SK-N-SH (cell line): ENCODE data around the gene PRR15L. TPM values are rescaled to one million over a fixed set of nuclear protein-coding genes. Genes with fewer than 3 reads are reported as not detected.
A peak's percentile ranks its signal among the peaks of the same experiment; 100 is the strongest.
"Not testable (repeated sequence)": the region's sequence is repeated elsewhere in the genome, so short reads cannot be mapped to it uniquely, and the experiment has no call there.

Experiments used
- CTCF ChIA-PET: fragments of 300-600, 350-600 bp; formaldehyde crosslinking; extraction: SDS; loops from one replicate; lab custom pipeline; 2021; lab: Yijun Ruan, JAX
- POLR2A ChIA-PET: fragments of 350-600 bp; sonication (Branson Sonifier 250); formaldehyde crosslinking; extraction: SDS; loops from one replicate; lab custom pipeline; 2020; ENCODE audit warnings: antibody characterized with exemption, inconsistent platforms; lab: Yijun Ruan, JAX
- DNase-seq: peaks from one replicate; pipeline ENCODE4 v3.0.0; 2012
- H2AFZ ChIP-seq: fragments of 200-600 bp; sonication (generic); 2 replicates; pipeline ENCODE4 v1.8.1; 2016; ENCODE audit warnings: antibody characterized with exemption, mild to moderate bottlenecking, low read depth
- H3F3A ChIP-seq: fragments of 200-600 bp; sonication (generic); replicated peaks from 2 replicates; pipeline ENCODE3; 2016; ENCODE audit warnings: antibody characterized with exemption, mild to moderate bottlenecking; ENCODE audit not compliant: insufficient read depth
- H3K27ac ChIP-seq, 2 experiments: fragments of 200-500 bp in 1 of 2; fragments of 200-600 bp in 1 of 2; sonication (Bioruptor generic) in 1 of 2; sonication (generic), shearing (Covaris generic) in 1 of 2; 2 replicates each; pipeline versions ENCODE4 v1.5.1 to v1.6.1; 2014 to 2016; ENCODE audit warnings: low read depth in 2 of 2, inconsistent platforms in 1 of 2, low read length in 1 of 2, mild to moderate bottlenecking in 1 of 2, mixed read lengths in 1 of 2
- H3K27me3 ChIP-seq: fragments of 200-600 bp; sonication (generic), shearing (Covaris generic); 2 replicates; pipeline ENCODE4 v1.6.1; 2016; ENCODE audit warnings: mixed run types; ENCODE audit not compliant: insufficient read depth
- H3K36me3 ChIP-seq, 2 experiments: fragments of 200-500 bp in 1 of 2; fragments of 200-600 bp in 1 of 2; sonication (Bioruptor generic) in 1 of 2; sonication (generic) in 1 of 2; replicated peaks in 1 of 2; 2 replicates each; pipeline versions ENCODE3 to v1.5.1; 2014 to 2016; ENCODE audit warnings: low read length in 1 of 2, mild to moderate bottlenecking in 1 of 2; ENCODE audit not compliant: insufficient read depth in 2 of 2, control insufficient read depth in 1 of 2
- H3K4me1 ChIP-seq, 2 experiments: fragments of 200-500 bp in 1 of 2; fragments of 200-600 bp in 1 of 2; sonication (Bioruptor generic) in 1 of 2; sonication (generic), shearing (Covaris generic) in 1 of 2; 2 replicates each; pipeline versions ENCODE4 v1.5.1 to v1.6.1; 2014 to 2016; ENCODE audit warnings: low read depth in 1 of 2, low read length in 1 of 2, mixed run types in 1 of 2; ENCODE audit not compliant: insufficient read depth in 2 of 2, control insufficient read depth in 1 of 2
- H3K4me2 ChIP-seq: fragments of 200-600 bp; sonication (generic), shearing (Covaris generic); 2 replicates; pipeline ENCODE4 v1.6.1; 2017; ENCODE audit warnings: mixed run types
- H3K4me3 ChIP-seq, 2 experiments: fragments of 200-500 bp in 1 of 2; fragments of 200-600 bp in 1 of 2; sonication (Bioruptor generic) in 1 of 2; sonication (generic), shearing (Covaris generic) in 1 of 2; 2 replicates each; pipeline versions ENCODE4 v1.5.1 to v1.8.1; 2014 to 2016; ENCODE audit warnings: low read depth in 2 of 2, inconsistent platforms in 1 of 2, low read length in 1 of 2, mild to moderate bottlenecking in 1 of 2, mixed read lengths in 1 of 2, moderate library complexity in 1 of 2
- H3K79me2 ChIP-seq: fragments of 200-600 bp; sonication (generic); 2 replicates; pipeline ENCODE4 v1.8.1; 2017; ENCODE audit warnings: mild to moderate bottlenecking; ENCODE audit not compliant: insufficient read depth
- H3K9ac ChIP-seq: fragments of 200-600 bp; sonication (generic); 2 replicates; pipeline ENCODE4 v1.6.1; 2017; ENCODE audit warnings: mixed run types
- H3K9me2 ChIP-seq: fragments of 200-600 bp; sonication (generic); 2 replicates; pipeline ENCODE4 v1.6.1; 2017; ENCODE audit warnings: mixed run types
- H3K9me3 ChIP-seq: fragments of 200-600 bp; sonication (generic); 2 replicates; pipeline ENCODE4 v1.6.1; 2017; ENCODE audit warnings: mixed run types, mild to moderate bottlenecking, moderate library complexity
- H4K20me1 ChIP-seq: fragments of 200-600 bp; sonication (generic); 2 replicates; pipeline ENCODE4 v1.6.1; 2017; ENCODE audit warnings: mild to moderate bottlenecking, mixed run types; ENCODE audit not compliant: insufficient read depth
- CHD2 ChIP-seq: fragments of 150-350 bp; IDR thresholded peaks from 2 replicates; pipeline ENCODE4 v1.6.1; 2018; ENCODE audit warnings: low read length; ENCODE audit not compliant: partially characterized antibody
- EZH2phosphoT487 ChIP-seq: fragments of 200-600 bp; sonication (generic); IDR thresholded peaks from 2 replicates; pipeline ENCODE4 v1.6.1; 2017; ENCODE audit warnings: low read depth, mixed run types, mild to moderate bottlenecking, antibody characterized with exemption, moderate library complexity, borderline replicate concordance
- FOXJ3 ChIP-seq: sonication (generic); formaldehyde crosslinking; IDR thresholded peaks from 2 replicates; pipeline ENCODE4 v1.5.1; 2020; ENCODE audit warnings: mild to moderate bottlenecking, missing genetic modification reagents
- JUND ChIP-seq: IDR thresholded peaks from 2 replicates; pipeline ENCODE4 v1.4.0; 2012
- MEF2A ChIP-seq: IDR thresholded peaks from 2 replicates; pipeline ENCODE4 v1.4.0; 2012; ENCODE audit warnings: low read depth, borderline replicate concordance
- NFIC ChIP-seq: IDR thresholded peaks from 2 replicates; pipeline ENCODE4 v1.4.0; 2012; ENCODE audit warnings: borderline replicate concordance
- RAD21 ChIP-seq: IDR thresholded peaks from 2 replicates; pipeline ENCODE4 v1.6.1; 2012; ENCODE audit warnings: mild to moderate bottlenecking, low read length
- RFX5 ChIP-seq: IDR thresholded peaks from 2 replicates; pipeline ENCODE4 v1.6.1; 2012; ENCODE audit warnings: mild to moderate bottlenecking, improper control_type of control experiment, low read length
- RXRA ChIP-seq: IDR thresholded peaks from 2 replicates; pipeline ENCODE4 v1.4.0; 2012; ENCODE audit warnings: low read depth, mild to moderate bottlenecking, borderline replicate concordance
- TAF1 ChIP-seq: IDR thresholded peaks from 2 replicates; pipeline ENCODE4 v1.6.1; 2012; ENCODE audit warnings: low read depth, mild to moderate bottlenecking, low read length, moderate library complexity, borderline replicate concordance
- TCF12 ChIP-seq: IDR thresholded peaks from 2 replicates; pipeline ENCODE4 v1.4.0; 2012
- WGBS: methylation state at CpG from one replicate; pipeline ENCODE4 v1.1.6; 2017; ENCODE audit warnings: low lambda C conversion rate; 5-methylcytosine and 5-hydroxymethylcytosine counted together
- polyA plus RNA-seq, 3 experiments: library from polyadenylated mRNA; depleted of rRNA; stranded (reverse); fragments of >200 nt; gene quantifications; 2 replicates each; pipeline ENCODE4 v1.2.3, GENCODE V29; 2012
- TF ChIP-seq, protein P1 (sequence below): fragments of 150-350 bp; IDR thresholded peaks from 2 replicates; pipeline ENCODE4 v1.6.1; 2016; ENCODE audit warnings: mild to moderate bottlenecking, low read depth, low read length

The PRR15L gene
- polyA plus RNA-seq, 1 of the 3 experiments (the other 2 are of a cell fraction), result not detected

DNA sequence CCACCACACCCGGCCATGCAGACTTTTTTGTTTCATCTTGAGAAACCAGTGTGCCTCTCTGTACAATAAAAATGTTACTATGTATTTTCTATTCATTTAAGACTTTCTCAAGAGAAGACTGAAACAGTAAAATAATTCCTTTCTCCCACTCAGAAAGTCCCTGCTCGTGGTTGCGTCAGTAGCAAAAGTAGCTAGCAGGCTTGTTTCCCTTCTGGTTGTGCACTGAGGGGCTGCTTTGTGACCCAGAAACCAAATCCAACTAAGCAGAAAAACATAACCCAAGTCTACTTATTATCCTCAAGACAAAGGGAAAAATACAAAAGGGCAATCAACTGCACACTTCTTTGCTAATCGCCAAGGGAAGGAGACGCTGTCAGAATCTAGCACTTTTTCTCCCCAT is 19.7 kb downstream of the PRR15L start:
- CTCF ChIA-PET, result interaction anchor here (0.6 to 41.6 kb wide), 5 partner anchors 0 to 80 kb away, joined by 3 to 1216 read pairs (median 5); partner anchors contain the start of genes CDK5RAP3, PNPO and PRR15L
- H4K20me1 ChIP-seq, result no peaks in the 10 kb centered on the region

DNA sequence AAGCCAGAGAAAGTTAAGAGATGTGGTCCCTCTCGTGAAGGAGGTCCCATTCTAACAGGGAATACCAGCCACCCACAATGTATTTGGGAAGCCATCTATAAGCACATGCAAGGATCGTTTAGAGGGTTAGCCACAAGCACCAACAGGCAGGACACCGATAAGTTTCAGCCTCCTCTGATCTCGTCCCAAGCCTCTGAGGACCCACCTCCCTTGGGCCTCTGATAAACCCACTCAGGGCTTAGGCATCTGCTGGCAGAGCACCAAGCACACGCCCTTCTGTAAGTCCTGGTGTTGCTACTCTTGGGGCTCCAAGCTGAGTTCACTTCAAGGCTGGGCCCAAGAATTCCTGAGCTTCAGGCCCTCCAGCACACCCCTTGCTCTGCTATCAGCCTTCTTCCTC is 21.7 kb downstream of the PRR15L start:
- H4K20me1 ChIP-seq, result no peaks in the 10 kb centered on the region
- no peak overlapping the region for H3K4me3 ChIP-seq
- no peaks in the 10 kb centered on the region for H3K9me3 ChIP-seq
- no peak for TF ChIP-seq CHD2
- peak; percentile 57; the same call in 1 of the 2 replicates for TF ChIP-seq NFIC
- H3K36me3 ChIP-seq, result no peaks in the 10 kb centered on the region
- no peak overlapping the region for H2AFZ ChIP-seq
- H3K9ac ChIP-seq, result no peak overlapping the region
- no peaks in the 10 kb centered on the region for H3F3A ChIP-seq
- no peak overlapping the region for H3K27ac ChIP-seq
- peaks cover 4 to 9% of the 10 kb centered on the region in 2 experiments; a peak in 2 of 4 replicates for H3K4me1 ChIP-seq
- POLR2A ChIA-PET, result no interaction called here
- no peaks in the 10 kb centered on the region for H3K27me3 ChIP-seq
- no peak overlapping the region for H3K4me2 ChIP-seq
- no peak for DNase-seq
- 69% methylated on average over 5 of the region's 5 CpGs for WGBS
- CTCF ChIA-PET, result interaction anchor here (1.1 to 41.6 kb wide), 4 partner anchors 2 to 91 kb away, joined by 3 to 1216 read pairs (median 610); partner anchors contain the start of genes CDK5RAP3, PNPO and PRR15L
- no peaks in the 10 kb centered on the region for H3K79me2 ChIP-seq
- H3K9me2 ChIP-seq, result no peaks in the 10 kb centered on the region

More for the DNA sequence above, 19.7 kb downstream of the PRR15L start:
- TF ChIP-seq, protein P1, sequence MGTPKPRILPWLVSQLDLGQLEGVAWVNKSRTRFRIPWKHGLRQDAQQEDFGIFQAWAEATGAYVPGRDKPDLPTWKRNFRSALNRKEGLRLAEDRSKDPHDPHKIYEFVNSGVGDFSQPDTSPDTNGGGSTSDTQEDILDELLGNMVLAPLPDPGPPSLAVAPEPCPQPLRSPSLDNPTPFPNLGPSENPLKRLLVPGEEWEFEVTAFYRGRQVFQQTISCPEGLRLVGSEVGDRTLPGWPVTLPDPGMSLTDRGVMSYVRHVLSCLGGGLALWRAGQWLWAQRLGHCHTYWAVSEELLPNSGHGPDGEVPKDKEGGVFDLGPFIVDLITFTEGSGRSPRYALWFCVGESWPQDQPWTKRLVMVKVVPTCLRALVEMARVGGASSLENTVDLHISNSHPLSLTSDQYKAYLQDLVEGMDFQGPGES, result no peak
- TF ChIP-seq MEF2A (no peak), TAF1 (no peak), TCF12 (no peak), FOXJ3 (CRISPR knock-in tag) (no peak), NFIC (no peak), RAD21 (no peak), EZH2phosphoT487 (no peak), RXRA (no peak), JUND (no peak), RFX5 (no peak)
- TF ChIP-seq, all 33 proteins: peak for 0
- H3K9me3 ChIP-seq, result no peaks in the 10 kb centered on the region
- no peak overlapping the region for H3K4me3 ChIP-seq
- POLR2A ChIA-PET, result no interaction called here
- H3K27me3 ChIP-seq, result no peaks in the 10 kb centered on the region
- no peak overlapping the region for H3K9ac ChIP-seq
- 98% methylated on average over 5 of the region's 5 CpGs for WGBS
- no peaks in the 10 kb centered on the region for H3K9me2 ChIP-seq
- no peak overlapping the region for H3K27ac ChIP-seq
- no peaks in the 10 kb centered on the region for H3K36me3 ChIP-seq
- no peak overlapping the region for H2AFZ ChIP-seq
- no peak overlapping the region for H3K4me2 ChIP-seq
- peaks cover 10% of the 10 kb centered on the region; the same call in 1 of the 2 replicates for H3K79me2 ChIP-seq
- no peak for DNase-seq
- peaks cover 10 to 17% of the 10 kb centered on the region in 2 experiments; a peak in 3 of 4 replicates for H3K4me1 ChIP-seq
- peaks cover 2% of the 10 kb centered on the region for H3F3A ChIP-seq

DNA sequence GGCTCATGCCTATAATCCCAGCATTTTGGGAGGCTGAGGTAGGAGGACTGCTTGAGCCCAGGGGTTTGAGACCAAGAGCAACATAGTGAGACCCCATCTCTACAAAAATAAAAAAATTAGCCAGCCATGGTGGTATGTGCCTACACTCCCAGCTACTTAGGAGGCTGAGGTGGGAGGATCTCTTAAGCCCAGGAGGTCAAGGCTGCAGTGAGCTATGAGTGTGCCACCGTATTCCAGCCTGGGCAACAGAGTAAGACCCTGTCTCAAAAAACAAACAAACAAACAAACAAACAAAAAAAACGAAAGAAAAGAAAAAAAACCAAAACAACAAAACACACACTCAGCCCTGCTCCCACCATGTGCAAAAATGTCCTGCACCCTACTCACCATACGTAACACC is 22.2 kb downstream of the PRR15L start:
- H3K4me2 ChIP-seq, H4K20me1 ChIP-seq, H3K9me3 ChIP-seq, H3K27ac ChIP-seq, H3K9me2 ChIP-seq, H3K36me3 ChIP-seq, H3K9ac ChIP-seq, H3K79me2 ChIP-seq, H2AFZ ChIP-seq, H3K27me3 ChIP-seq, H3K4me1 ChIP-seq, DNase-seq, H3K4me3 ChIP-seq, H3F3A ChIP-seq, POLR2A ChIA-PET: not testable (repeated sequence)
- CTCF ChIA-PET, result interaction anchor here (1.1 to 41.6 kb wide), 4 partner anchors 3 to 91 kb away, joined by 3 to 1216 read pairs (median 610); partner anchors contain the start of genes CDK5RAP3, PNPO and PRR15L
- WGBS, result 72% methylated on average over 3 of the region's 3 CpGs
